Measurements from ENCODE around the gene PRDM16.

The PRDM16 gene

DNA sequence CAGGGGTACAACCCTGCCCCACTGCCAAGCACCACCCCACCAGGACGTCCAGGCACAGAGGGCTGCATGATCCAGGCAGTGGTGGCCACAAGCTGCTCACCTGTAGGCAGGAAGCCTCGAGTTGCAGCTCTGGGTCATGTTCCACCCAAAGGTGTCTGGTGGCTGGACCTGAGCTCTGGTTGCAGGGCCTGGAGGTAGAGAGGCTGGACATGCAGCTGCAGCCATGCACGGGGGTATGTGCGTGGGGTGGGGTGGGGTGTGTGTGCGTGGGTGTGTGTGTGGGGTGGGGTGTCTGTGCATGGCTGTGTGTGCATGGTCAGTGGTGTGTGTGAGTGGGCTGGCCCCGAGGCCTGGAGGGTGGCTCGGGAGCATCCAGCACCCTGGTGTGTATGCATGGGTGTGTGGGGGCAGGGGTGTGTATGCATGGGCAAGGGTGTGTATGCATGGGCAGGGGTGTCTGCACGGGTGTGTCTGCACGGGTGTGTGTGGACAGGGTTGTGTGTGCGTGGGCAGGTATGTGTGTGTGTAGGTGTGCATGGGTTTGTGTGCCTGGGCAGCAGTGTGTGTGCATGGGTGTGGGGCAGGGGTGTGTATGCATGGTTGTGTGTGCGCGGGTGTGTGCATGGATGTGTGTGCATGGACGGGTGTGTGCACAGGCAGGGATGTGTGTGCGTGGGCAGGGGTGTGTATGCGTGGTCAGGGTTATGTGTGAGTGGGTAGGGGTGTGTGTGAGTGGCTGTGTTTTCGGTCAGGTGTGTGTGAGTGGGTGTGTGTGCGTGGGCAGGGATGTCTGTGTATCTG lies 401.0 kb downstream of the PRDM16 start:
- DNase-seq = no peak

DNA sequence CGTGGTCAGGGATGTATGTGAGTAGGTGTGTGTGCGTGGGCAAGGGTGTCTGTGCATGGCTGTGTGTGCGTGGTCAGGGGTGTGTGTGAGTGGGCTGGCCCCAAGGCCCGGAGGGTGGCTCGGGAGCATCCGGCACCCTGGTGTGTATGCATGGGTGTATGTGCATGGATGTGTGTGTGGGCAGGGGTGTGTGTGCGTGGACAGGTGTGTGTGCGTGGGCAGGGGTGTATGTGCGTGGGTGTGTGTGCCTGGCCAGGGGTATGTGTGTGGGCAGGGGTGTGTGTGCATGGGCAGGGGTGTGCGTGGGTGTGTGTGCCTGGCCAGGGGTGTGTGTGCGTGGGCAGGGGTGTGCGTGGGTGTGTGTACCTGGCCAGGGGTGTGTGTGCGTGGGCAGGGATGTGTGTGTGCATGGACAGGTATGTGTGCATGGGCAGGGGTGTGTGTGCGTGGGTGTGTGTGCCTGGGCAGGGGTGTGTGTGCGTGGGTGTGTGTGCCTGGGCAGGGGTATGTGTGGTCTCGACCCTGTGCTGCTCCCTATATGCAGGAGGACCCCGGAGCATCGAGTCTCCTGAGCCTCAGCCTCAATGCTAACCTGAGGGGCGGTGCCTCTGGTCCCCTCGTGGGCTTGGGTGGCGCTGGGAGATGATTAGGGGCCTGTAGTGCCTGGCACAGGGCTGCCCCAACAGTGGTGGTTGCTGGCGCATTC lies 401.8 kb downstream of the PRDM16 start:
- no peak for DNase-seq

DNA sequence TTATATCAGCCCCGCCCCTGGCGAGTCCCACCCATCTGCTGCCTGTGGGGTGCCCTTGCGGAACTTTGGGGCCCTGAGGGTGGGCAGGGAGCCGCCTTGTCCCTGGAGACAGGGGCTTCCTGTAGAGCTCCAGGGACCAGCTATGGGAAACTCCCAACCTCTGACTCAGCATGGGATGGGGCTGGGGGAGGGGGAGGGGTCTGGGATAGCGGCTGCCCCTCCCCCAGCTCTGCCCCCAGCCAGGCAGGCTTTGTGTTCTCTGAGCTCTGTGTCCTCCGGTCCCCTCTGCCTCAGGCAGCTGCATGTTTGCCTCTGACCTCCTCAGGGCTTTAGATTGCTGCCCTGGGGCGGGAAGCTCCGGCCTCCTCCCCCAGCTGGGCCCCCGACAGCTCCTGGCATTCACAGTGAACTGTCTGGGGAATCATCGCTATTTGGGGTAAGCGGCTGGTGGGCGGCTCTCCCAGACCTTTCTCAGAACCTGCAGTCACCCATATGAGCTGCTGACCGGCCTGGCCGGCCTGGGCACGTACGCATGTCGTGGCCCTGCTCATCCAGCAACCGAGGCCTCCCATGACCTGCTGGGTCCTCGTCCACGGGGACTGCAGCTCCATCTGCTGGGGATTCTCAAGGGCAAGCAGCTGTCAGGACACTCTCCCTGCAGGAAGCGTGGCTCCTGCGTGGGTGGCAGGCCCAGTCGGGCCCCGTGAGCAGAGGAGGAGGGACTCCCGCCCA lies 402.5 kb downstream of the PRDM16 start:
- DNase-seq = no peak

DNA sequence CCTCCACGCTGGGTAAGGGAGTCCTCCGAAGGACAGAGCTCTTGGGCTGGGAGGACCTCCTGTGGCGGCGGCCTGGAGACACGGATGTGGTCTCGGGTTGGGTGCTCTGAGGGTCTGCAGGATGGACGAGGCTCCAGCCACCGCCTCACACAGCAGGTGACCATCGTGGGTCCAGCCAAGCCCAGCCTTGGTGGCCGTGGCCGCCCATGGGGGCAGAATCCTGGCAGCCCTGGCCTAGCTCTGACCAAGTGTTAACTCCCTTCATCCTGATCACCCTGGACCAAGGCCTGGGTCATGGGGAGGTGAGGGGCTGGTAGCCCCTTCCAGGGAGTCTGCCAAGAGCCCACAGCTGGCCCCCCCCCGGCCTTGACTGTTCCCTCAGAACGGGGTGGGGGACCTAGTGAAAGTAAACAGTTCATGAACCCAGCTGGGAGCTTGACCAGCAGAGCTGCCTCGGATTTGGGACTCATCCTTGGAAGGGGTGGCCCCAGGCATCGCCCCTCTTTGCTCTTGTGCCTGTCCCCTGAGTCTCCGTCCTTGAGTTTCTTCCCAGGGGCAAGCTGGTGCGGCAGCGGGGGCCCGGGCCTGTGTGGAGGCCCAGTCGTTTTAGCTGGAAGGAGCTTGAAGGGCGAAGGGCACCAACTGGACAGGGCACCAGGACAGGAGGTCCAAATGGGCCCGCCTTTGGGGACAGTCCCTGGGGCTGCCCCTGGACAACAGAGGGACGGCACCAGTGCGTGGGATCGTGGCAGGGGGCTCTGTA lies 403.3 kb downstream of the PRDM16 start:
- no peak for DNase-seq

DNA sequence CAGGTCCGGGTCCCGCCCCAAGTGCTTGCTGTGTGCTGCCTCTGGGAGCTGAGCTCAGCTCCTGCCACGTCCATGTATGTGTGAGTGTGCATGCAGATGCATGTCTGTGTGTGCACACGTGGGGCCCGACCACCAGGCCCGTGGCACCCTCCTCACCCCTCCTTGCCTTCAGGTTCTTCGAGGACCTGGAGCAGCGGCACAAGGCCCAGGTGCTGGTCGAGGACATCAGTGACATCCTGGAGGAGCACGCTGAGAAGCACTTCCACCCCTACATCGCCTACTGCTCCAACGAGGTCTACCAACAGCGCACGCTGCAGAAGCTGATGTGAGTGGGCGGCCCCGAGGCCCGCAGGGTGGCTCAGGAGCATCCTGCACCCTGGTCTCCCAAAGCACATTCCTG lies 403.9 kb downstream of the PRDM16 start:
- DNase-seq = no peak

DNA sequence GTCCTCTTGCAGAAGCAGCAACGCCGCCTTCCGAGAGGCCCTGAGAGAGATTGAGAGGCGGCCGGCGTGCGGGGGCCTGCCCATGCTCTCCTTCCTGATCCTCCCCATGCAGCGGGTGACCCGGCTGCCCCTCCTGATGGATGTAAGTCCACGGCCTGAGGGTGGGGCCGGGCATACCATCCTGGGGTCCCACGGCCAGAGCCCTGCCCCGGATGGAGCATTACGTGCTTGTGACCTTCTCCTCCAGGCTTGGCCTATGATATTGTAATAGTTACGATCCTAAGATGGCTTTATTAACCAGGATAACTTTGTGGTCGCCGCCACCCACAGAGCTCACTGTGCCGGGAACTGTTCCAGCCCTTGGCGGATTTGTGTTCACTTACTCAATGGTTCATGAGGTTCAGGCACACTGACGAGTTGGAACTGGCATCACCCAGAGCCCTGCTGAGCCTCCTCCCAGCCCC lies 404.4 kb downstream of the PRDM16 start:
- no peak for DNase-seq

DNA sequence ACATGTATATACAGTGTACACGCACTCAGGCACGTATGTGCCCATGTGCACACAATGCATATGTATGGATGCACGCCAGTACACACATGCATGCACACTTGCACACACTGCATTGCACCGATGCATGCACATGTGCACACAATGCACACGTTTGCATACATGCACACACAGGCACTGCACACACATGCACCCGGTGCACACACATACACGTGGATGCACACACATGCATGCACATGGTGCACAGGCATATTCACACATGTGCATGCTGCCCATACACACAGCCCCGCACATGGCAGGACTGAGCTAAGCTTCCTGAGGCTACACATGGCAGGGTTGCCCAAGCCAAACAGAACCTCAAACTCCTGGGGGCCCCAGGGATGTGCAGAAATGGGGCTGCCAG lies 405.0 kb downstream of the PRDM16 start:
- no peak for DNase-seq

DNA sequence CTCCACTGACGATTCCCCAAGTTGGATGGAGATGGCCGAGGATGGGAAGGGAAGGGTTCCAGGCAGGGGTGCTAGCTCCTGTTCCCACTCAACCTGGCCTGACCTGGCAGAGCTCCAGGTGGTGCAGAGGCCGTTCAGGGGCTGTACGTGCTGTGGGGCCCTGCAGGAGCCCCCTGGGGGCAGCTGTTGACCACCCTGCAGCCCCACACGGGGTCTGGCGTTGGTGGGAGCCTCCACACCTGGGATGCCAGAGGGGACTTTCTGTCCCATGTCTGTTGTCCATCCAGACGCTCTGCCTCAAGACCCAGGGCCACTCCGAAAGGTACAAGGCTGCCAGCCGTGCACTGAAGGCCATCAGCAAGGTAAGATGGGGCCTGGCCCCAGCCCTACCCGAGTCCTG lies 405.4 kb downstream of the PRDM16 start:
- no peak for DNase-seq

DNA sequence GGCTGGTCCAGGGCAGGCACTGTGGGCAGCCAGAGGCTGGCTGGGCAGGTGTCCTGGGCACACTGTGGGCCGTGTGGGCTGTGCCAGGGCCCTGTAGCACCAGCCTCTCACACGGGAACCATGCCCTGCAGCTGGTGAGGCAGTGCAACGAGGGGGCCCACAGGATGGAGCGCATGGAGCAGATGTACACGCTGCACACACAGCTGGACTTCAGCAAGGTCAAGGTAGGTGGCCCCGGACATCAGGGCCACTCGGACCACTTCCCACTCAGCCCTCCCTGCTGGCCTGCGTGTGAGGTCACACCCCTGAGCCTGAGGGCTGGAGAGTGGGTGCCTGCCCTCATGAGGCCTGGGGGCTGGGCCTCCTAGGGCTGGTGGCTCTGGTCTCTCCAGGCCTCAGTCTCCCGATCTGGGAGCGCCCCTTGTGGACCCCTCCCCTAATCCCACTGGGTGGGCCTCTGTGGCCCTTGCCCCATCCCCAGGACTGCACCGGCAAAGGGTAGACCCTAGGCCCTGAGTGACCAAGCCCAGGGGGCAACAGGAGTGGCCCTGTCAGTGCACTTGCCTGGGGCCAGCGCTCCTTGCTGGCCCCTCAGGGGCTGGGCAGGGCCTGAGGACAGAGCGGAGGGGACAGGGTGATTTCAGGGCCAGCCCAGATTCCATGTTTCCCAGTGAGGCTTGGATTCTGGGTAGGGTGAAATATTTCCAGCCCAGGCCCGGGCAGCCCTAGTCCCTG lies 407.0 kb downstream of the PRDM16 start:
- no peak for DNase-seq

DNA sequence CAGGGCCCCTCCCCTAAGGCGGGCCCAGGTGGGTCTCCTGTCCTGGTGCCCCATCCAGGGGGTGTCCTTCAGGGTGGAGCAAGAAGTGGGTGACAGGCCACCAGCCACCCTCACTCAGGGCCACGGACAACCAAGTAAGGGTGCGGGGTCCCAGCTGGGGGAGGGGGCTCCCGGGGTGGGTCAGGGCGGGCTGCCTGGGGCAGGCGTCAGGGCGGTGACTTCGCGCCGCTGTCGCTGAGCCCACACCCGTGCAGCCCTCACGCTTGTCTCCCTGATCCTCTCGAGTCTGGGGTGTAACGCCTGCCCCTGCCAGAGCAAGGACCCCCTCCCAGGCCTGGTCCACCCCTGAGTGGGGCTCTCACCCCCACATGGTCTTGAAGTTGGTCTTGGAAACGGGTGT lies 407.7 kb downstream of the PRDM16 start:
- DNase-seq = no peak

DNA sequence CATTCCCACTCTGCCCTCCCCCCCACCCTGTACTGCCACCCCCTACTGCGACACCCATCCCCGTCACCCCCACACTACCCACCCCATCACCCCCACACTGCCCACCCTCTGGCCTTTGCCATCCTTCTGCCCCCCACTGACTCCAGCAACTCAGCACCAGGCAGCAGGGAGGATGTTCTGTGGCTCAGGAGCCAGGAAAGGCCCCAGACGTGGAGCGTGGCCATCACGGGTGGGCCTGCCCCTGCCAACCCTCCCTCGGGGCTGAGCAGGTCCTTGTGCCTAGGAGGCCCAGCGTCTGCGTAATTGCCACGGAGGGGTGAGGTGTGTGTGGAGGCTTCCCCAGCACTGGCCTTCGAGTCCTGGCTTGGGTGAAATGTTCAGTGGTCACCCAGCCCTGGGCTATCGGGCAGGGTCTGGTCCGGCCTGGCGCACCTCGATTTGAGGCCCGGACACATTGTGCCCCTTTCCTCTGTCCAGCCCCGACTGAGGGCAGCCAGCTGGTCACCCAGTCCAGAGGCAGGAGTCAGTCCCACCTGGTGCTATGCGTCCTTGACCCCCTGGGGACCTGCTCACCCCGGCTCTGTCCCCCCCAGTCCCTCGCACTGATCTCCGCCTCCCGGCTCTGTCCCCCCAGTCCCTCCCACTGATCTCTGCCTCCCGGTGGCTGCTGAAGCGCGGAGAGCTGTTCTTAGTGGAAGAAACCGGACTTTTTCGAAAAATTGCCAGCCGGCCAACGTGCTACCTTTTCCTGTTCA lies 408.4 kb downstream of the PRDM16 start:
- DNase-seq = no peak

DNA sequence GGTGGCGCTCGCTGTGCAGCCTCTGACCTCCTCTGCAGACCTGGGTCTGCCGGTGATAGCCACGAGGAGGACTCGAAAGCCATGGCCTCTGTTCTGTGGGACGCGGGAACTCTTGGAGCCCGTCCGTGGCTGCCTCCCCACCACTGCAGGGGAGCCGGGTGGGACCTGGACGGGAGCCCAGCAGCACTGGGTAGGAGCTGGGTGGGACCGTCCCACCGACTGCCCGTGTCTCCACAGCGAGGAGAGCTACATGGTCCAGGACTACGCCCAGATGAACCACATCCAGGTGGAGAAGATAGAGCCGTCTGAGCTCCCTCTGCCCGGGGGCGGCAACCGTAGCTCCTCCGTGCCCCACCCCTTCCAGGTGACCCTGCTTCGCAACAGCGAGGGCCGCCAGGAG lies 409.2 kb downstream of the PRDM16 start:
- no peak for DNase-seq

DNA sequence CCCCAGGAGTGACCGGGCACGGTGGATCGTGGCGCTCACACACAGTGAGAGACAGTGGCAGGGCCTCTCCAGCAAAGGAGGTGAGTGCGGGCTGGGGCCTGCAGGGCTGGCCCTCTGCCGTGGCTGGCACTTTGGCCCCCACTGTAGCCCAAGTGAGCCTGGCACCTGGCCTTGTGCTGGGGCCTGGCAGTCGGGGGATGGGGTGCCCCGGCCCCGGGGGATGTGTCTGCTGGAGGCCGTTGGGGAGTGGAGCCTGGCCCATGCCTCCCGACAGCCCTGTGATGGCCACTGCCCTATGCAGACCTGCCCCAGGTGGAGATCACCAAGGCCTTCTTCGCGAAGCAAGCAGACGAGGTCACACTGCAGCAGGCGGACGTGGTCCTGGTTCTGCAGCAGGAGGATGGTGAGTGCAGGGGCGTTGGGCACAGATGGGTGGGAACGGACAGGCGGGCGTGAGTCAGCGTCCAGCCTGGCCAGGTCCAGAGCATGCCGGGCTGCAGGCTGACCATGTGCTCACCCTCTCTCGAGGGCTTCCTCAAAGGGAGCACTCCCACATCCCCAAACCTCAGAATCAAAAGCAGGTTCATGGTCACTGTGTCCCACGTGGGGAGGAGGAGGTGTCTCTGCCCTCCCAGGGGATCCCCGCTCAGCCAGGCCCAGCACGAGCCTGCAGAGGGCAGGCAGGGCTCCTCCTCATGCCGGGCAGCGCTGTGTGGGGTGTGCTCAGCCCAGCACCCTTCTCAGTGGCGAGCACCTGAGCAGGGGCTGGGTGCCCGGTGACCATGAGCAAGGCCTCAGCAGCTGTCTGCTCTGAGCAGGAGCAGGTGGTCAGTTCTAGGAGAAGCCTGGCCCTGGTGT lies 410.7 kb downstream of the PRDM16 start:
- no peak for DNase-seq

DNA sequence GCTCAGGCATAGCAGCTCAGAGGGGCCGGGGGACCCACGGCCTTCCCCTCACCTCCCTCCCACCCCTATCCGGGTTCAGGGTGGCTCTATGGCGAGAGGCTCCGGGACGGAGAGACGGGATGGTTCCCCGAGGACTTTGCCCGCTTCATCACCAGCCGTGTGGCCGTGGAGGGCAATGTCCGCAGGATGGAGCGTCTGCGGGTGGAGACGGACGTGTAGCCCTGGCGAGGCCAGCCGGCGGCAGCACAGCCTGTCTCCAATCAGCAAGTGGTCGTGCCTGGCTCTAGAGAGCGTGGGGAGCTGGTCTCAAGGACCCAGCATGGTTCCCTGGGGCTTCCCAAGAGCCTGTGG lies 411.3 kb downstream of the PRDM16 start:
- DNase-seq = no peak

DNA sequence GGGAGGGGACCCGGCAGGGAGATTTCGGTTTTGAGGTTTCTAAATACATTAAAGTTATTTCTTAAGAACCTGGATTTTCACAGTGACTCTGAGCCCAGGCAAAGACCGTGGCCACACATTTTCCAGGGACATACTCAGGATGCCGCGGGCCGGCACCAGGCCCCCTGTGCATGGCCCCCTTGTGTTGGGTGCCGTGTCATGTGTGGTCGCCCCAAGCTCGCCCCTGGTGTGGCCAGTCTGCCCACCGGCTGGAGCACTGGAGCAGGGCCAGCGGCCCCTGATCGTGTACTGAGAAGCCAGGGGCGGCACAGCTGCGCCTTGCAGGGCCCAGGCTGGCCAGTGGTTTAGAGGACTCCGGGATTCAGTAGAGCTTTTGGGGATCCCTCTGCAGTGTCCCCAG lies 412.0 kb downstream of the PRDM16 start:
- DNase-seq = no peak

DNA sequence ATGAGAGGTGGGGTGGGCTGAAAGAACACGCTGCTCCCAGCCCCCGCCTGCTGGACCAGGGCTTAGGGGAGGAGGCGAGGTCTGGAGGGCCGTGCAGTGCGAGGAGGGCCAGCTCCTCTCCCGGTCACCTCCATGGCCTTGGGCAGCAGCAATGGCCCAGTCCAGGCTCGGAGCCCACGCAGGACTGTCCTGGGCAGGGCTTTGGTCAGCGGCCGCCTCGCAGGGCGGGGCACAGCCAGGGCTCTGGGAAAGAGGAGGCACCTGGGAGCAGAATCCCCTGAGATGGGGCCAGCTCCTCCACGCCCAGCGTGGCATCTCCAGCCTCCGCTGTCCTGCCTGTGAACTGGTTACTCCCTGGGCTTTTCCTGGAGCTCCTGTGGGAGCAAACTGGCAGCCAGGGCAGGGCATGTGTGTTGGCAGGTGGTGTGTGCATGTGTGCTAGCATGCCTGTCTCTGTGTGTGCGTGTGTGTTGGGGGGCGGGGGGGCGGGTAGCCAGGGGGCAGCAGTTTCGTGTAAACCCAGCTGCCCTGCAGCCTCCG lies 412.9 kb downstream of the PRDM16 start:
- no peak for DNase-seq

DNA sequence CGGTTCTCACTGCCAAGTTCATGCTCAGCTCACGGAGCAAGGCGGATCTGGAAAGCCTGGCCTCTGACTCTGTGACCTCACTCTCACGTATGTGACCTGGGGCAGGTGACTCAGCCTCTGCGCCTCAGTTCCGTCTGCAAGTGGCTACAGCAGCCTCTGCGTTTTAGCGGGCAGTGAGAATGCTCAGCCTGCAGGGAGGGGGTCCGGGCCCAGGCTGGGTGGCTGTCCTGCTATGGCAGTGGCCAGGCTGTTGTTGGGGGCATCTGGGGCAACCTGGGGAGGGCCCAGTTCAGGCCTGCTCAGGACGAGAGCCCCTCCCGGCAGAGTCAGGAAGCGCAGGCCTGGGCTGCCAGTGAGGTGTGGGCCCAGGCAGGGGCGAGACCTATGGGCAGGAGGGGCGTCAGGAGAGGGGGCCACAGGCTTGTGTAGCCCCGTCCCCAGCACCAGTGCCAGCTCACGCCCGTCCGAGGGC lies 413.4 kb downstream of the PRDM16 start:
- no peak for DNase-seq

DNA sequence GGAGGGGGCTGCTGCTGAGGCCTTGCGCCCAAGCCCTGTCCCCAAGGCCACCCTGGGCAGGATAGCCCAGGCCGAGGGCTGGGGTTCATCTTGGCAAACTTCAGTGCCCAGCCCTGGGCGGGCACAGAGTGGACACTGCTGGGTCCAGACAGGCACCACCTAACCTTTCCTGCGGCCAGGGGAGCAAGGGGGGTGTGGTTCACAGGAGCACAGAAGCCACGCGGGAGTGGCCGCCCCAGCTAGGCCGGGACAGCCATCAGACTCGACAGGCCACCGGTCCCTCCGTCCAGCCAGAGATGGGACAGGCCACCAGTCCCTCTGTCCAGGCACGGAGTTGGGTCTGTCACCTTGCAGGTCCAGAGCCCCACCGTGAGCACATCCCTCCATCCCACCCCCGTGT lies 414.4 kb downstream of the PRDM16 start:
- no peak for DNase-seq

DNA sequence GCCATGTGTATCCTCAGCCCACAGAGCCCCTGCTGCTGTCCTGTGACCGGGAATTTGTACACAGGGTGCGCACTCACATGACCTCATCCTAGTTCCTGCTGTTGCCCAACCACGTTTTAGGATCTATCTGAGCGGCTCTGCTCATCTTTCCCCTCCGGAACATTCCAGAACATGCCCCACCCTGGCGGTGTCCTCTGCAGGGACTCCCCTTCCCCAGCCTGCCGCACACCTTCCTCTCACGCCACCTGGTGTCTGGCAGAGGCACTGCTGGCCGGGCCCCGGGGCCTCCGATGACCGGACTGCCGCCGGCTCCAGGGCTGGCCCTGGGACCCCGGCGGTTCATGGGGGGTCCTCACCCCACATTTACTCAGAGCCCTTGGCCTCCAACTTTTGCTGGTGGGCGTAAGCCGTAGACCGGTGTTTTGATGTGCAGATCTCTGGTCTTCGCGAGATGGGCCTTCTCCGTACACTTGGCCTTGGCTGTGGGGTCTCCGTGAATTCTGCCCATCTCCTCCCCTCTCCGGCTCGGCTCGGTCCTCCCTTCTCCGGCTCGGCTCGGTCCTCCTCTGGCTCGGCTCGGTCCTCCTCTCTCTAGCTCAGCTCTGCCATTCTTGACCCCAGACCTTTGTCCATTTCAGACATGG lies 414.9 kb downstream of the PRDM16 start:
- peak; percentile 13 to 19 for DNase-seq

DNA sequence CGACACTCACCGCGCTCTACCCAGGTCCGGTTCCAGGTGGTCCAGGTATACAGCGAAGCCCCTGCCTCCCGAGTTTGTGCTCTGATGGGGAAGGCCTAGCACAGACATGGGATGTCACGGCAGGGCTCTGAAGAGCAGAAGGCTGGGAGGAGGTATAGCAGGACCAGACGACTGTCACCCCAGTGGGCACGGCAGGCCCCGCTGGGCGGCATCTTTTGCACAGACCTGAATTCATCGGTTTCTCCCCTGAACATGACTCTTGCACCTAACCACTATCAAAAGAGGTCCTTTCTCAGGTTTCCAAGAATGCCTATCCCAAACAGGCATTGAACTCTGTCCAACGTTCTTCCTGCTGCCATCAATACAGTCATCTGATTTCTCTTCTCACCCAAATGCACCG lies 416.0 kb downstream of the PRDM16 start:
- DNase-seq = no peak

Measured in CD4-positive, alpha-beta T cell treated with Interleukin-1 beta for 1 hour (primary cell).